ENCODE results near the gene RAB3B.
"Not testable (repeated sequence)": the region's sequence is repeated elsewhere in the genome, so short reads cannot be mapped to it uniquely, and the experiment has no call there.

RAB3B gene

DNA sequence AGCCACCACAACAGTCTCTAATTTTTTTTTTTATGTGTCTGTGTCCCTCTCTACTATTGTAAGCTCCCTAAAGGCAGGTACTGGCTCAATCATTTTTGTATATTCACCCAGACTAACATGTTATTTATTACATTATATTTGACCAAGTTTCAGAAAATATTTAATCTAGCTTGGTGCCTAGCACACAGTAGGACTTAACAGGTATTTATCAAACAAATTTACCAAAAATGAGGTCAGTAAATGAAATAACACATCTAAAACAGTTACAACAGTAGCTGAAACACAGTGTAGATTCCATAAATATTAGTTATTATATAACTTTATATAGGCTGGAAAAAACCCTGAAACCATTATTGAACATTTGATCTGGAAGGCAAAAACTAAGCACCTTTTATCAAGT lies 114.7 kb downstream of the RAB3B start:
- in situ Hi-C loops (cut with MboI; ENCODE audit: low sequenced_read_pairs): no loop called here

DNA sequence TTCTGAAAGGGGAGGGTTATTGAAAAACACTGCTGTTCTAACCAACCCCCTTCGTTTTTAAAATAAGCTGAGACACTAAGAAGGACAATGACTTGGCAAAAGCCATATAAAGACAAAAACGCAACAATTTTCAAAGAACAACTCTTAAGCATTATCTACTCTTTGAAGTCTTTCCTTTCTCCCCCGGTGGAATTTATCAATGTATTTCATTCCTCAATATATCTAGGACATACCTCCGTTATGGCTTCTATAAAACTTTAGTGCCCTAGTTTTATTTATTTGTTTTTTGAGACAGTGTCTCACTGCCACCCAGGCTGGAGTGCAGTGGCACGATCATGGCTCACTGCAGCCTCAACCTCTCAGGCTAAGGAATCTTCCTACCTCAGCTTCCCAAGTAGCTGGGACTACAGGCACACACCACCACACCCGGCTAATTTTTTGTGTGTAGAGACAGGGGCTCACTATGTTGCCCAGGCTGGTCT lies 115.2 kb downstream of the RAB3B start:
- in situ Hi-C loops (cut with MboI; ENCODE audit: low sequenced_read_pairs): no loop called here

DNA sequence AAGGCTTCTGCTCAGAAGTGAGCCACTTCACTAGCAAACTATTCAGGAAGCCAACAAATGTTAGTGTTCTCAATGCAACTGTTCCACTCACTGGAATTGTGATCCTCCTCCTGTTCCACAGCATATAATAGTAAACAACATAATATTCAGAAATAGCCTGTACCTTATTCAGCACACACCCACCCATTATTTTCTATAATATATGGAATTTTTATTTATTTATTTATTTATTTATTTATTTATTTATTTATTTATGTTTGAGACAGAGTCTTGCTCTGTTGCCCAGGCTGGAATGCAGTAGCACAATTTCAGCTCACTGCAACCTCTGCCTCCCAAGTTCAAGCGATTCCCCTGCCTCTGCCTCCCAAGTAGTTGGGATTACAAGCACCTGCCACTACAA lies 117.2 kb downstream of the RAB3B start:
- in situ Hi-C loops (cut with MboI; ENCODE audit: low sequenced_read_pairs): not testable (repeated sequence)

DNA sequence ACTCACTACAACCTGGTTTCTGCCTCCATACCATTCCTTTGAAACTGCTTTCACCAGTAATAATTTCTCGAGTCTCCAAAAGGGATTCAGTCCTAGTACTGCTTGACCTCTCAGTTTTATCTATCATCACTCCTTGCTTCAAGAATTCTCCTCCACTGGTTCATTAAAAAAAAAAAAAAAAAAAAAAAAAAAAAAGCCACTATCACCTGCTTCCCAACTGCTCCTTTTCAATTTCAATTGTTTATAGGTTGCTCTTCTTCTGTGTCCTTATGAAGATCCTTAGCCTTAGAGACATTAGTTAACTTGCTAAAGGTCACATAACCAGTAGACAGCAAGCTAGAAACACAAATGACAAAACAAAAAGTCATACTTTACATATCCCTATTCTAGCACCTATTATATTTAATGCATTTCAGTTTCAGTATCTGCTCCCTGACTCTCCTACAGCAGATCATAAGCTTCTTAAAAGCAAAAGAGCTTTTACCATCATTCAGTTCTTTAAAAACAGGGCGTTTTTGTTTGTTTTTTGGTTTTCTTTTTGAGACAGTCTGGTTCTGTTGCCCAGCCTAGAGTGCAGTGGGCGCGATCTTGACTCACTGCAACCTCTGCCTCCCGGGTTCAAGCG lies 119.0 kb downstream of the RAB3B start:
- in situ Hi-C loops (cut with MboI; ENCODE audit: low sequenced_read_pairs): no loop called here

DNA sequence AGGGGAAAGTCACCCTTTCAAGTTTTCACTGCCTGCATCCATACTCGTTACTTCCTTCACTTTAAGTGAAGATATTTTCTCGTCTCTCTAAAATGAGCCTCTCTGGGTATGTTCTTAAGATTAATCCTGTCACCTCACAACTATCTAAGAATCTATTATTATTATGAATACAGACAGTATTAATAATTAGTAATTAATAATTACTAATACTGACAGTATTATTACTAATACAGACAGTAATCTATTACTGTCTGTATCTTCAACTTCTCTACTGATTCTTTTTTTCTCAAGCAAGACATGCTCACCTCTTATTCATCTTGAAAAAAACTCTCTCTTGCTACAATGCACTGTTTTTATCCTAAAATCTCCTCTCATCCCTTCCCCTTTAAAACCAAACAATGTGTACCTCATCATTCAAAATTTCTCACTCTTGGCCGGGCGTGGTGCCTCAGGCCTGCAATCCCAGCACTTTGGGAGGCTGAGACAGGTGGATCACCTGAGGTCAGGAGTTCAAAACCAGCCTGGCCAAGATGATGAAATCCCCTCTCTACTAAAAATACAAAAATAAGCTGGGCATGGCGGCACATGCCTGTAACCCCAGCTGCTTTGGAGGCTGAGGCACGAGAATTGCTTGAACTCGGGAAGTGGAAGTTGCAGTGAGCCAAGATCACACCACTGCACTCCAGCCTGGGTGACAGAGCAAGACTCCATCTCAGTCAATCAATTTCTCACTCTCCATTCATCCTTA lies 119.7 kb downstream of the RAB3B start:
- in situ Hi-C loops (cut with MboI; ENCODE audit: low sequenced_read_pairs): no loop called here

DNA sequence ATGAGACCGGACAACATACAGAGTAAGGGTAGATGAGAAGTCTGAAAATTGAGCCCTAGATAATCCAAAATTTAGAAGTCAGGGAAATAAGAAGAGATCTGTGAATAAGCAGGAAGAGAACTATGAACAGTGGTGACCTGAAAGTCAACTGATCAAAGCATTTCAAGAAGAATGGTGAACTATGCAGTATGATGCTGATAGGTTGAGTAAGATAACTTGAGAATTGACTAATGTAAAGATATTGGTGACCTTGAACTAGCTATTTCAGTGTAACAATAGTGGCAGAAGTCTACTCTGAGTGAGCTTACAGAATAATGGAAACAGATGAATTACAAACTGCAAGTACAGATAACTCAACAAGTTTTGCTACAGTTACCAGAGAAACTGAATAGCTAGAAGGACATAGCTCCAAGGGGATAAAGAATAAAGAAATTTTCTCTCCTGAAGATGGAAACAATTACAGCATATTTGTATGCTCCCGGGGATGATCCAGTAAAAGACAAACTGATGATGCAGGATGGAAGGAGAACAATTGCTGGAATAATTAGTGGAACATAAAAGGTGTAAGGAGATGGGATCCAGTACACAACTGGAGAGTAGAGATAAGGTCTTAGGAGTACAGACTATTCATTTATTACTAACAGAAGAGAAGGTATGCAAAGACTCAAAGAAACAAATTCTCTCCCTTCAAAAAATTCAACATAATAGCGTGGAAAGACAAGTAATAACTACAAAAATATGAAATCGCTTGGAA lies 122.8 kb downstream of the RAB3B start:
- in situ Hi-C loops (cut with MboI; ENCODE audit: low sequenced_read_pairs): no loop called here

DNA sequence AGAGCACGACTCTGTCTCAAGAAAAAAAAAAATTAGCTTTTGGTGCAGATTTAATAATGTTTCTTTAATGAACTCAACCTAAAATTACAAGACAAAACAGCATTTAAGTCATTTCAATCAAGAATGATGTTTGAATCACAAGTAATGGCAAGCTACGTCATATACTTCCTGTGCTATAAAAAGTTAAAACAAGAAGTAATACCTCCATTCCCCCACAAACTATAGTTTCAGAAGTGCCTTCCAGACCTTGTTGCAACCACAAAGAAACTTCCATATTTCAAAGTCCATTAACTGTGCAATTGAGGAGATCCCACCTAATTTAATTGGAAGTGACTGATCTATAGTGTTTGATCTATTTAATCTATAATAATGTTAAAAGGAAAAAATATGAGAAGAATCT lies 127.1 kb downstream of the RAB3B start:
- in situ Hi-C loops (cut with MboI; ENCODE audit: low sequenced_read_pairs): no loop called here

DNA sequence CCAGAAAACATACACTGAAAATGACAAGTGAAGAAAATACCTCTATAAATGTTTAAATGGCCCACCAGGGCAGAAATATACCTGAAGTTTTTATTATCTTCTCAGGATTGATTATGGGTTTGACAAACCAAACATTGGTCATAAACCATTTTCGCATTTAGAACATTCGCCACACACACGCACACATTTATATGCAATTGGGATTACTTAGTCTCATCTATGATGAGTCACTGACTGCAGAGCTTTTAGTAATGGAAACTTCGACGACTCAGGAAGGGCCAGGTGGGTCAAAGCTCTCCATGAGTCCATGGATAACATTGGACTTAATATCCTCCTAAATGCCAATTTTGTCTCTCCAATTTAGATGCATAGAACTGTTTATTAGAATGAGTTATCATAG lies 128.8 kb downstream of the RAB3B start:
- in situ Hi-C loops (cut with MboI; ENCODE audit: low sequenced_read_pairs): no loop called here

DNA sequence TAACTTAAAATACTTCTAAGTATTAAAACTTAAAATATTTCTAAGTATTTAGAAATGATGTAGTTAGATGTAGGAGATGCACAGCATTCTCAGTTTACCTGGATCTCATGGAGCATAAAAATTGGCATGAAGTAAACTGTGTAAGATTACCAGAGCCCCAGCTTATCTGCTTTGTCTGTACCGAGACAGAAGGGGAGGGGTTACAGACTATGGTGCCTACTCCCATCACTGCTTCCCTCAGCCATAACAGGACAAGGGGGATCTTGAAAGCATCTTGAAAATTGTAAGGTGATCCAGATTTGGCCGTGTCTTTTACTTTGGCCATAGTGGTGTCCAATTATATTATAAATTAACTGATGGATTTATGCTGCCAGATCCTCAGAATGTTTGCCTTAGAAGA lies 130.8 kb downstream of the RAB3B start:
- in situ Hi-C loops (cut with MboI; ENCODE audit: low sequenced_read_pairs): no loop called here

DNA sequence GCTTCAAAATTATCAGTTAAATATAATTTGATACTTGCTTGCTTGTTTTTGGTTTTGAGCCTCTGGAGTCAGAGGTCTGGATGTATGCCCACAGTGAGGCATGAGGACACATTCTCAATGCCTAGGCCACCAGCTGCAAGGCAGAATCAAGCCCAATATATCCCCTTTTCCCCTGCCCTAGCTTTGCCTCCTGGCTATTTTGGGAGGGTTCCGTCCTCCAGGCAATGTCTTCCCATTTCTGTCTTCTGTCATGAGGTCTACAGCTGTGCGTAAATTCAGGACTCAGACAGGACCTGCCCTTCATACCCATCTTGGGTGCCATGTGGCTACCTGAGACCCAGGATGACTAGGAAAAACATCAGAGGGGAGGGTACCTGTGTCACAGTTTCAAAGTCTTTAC lies 131.2 kb downstream of the RAB3B start:
- in situ Hi-C loops (cut with MboI; ENCODE audit: low sequenced_read_pairs): no loop called here

DNA sequence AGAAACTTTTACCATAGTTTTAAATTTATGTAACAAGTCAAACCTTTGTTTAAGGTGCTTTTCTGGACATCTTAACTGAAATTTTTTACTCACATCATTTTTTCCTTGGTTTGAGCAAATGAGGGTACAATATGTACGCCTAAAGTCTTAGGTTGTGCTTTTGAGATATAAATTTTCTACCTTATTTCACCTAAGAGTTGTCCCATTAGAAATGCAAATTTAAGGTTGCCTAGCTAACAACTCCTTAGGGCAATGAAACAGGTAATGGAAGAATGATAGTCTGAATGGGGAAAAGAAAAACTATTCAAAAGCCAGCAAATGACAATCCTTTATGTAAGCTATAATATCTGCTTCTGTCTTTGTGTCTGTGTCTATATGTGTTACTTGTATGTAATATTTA lies 131.6 kb downstream of the RAB3B start:
- in situ Hi-C loops (cut with MboI; ENCODE audit: low sequenced_read_pairs): no loop called here

Measured in HL-60/S4 treated with phorbol 12-myristate 13-acetate at 8.2 ng/mL for 4 days and 3 days (cell line).